UCSD-AML1 (cell line): ENCODE measurements around the gene RNF208.
"Not testable (repeated sequence)": the region's sequence is repeated elsewhere in the genome, so short reads cannot be mapped to it uniquely, and the experiment has no call there.

ENCODE experiments used
- DNase-seq: peaks from one replicate; lab custom pipeline; 2025; ENCODE audit not compliant: unreplicated experiment; lab: John Stamatoyannopoulos, UW

RNF208 gene

GRCh38 chr9:137240318-137240840 is 18.3 kb upstream of the RNF208 start:
- DNase-seq = peak; percentile 90

GRCh38 chr9:137239541-137240200 is 17.6 kb upstream of the RNF208 start:
- not testable (repeated sequence) for DNase-seq

- no peak for DNase-seq
These were observed 16.0 kb upstream of the RNF208 start for GRCh38 chr9:137237759-137238726.

GRCh38 chr9:137236936-137237421 is 14.9 kb upstream of the RNF208 start:
- DNase-seq = no peak

- peak; percentile 87 for DNase-seq
These were observed 14.3 kb upstream of the RNF208 start for GRCh38 chr9:137236238-137236935.

GRCh38 chr9:137235424-137236237 is 13.6 kb upstream of the RNF208 start:
- no peak for DNase-seq

GRCh38 chr9:137234758-137235423 is 12.9 kb upstream of the RNF208 start:
- no peak for DNase-seq

GRCh38 chr9:137234055-137234697 is 12.1 kb upstream of the RNF208 start:
- DNase-seq = no peak

- no peak for DNase-seq
These were observed 11.3 kb upstream of the RNF208 start for GRCh38 chr9:137233143-137233980.

GRCh38 chr9:137232510-137232909 is 10.5 kb upstream of the RNF208 start:
- DNase-seq = no peak

- no peak for DNase-seq
These were observed 10.1 kb upstream of the RNF208 start for GRCh38 chr9:137232101-137232500.

- DNase-seq = no peak
These were observed 9.5 kb upstream of the RNF208 start for GRCh38 chr9:137231372-137232039.

- no peak for DNase-seq
These were observed 8.8 kb upstream of the RNF208 start, which contains the start of gene SLC34A3 for GRCh38 chr9:137230705-137231371. Gene SLC34A3 (plus strand): TSS chr9:137230901. CDS start chr9:137231703, 802 bp downstream.

- no peak for DNase-seq
These were observed 8.1 kb upstream of the RNF208 start for GRCh38 chr9:137229903-137230704.

- DNase-seq = no peak
These were observed 7.2 kb upstream of the RNF208 start for GRCh38 chr9:137228968-137229896.
